Astrocyte (in vitro differentiated cells and primary cell): ENCODE measurements around the gene CPTP. TPM values are rescaled to one million over a fixed set of nuclear protein-coding genes. Genes with fewer than 3 reads are reported as not detected.

Experiments used
- DNase-seq: peaks from one replicate; pipeline ENCODE4 v3.0.0-alpha.2; 2010; ENCODE audit warnings: low read depth
- FAIRE-seq: peaks from 2 replicates; lab custom pipeline; 2011; peaks lifted over from hg19 to GRCh38; lab: Jason Lieb, UNC
- H2AFZ ChIP-seq: 2 replicates; pipeline ENCODE4 v1.6.0; 2012; ENCODE audit warnings: low read depth, low read length, inconsistent platforms
- H3K27ac ChIP-seq: 2 replicates; pipeline ENCODE4 v1.5.1; 2011; ENCODE audit warnings: low read depth, low read length, inconsistent platforms
- H3K27me3 ChIP-seq: 2 replicates; pipeline ENCODE4 v1.6.0; 2011; ENCODE audit warnings: low read length, inconsistent platforms; ENCODE audit not compliant: insufficient read depth
- H3K36me3 ChIP-seq: 2 replicates; pipeline ENCODE4 v1.5.1; 2011; ENCODE audit warnings: low read length, inconsistent platforms; ENCODE audit not compliant: insufficient read depth
- H3K4me1 ChIP-seq: 2 replicates; pipeline ENCODE4 v1.5.1; 2011; ENCODE audit warnings: low read length, inconsistent platforms; ENCODE audit not compliant: insufficient read depth
- H3K4me2 ChIP-seq: 2 replicates; pipeline ENCODE4 v1.6.0; 2012; ENCODE audit warnings: low read length, inconsistent platforms
- H3K4me3 ChIP-seq: 2 replicates; pipeline ENCODE4 v1.5.1; 2011; ENCODE audit warnings: low read depth, mild to moderate bottlenecking, low read length, inconsistent platforms; ENCODE audit not compliant: insufficient read depth
- H3K79me2 ChIP-seq: 2 replicates; pipeline ENCODE4 v1.6.0; 2012; ENCODE audit warnings: mild to moderate bottlenecking, low read length, inconsistent platforms; ENCODE audit not compliant: insufficient read depth
- H3K9ac ChIP-seq: 2 replicates; pipeline ENCODE4 v1.6.0; 2012; ENCODE audit warnings: mild to moderate bottlenecking, low read length, inconsistent platforms
- H3K9me3 ChIP-seq: 2 replicates; pipeline ENCODE4 v1.5.1; 2012; ENCODE audit warnings: low read depth, mild to moderate bottlenecking, low read length, inconsistent platforms; ENCODE audit not compliant: insufficient read depth
- H4K20me1 ChIP-seq: 2 replicates; pipeline ENCODE4 v1.6.0; 2012; ENCODE audit warnings: low read length, inconsistent platforms; ENCODE audit not compliant: insufficient read depth
- H3K27ac Mint-ChIP-seq: one replicate; pipeline ENCODE4 v1.8.0; 2021; ENCODE audit warnings: mild to moderate bottlenecking, mixed read lengths; ENCODE audit not compliant: unreplicated experiment
- H3K27me3 Mint-ChIP-seq: one replicate; pipeline ENCODE4 v1.8.0; 2021; ENCODE audit warnings: low read depth, mixed read lengths; ENCODE audit not compliant: unreplicated experiment
- H3K36me3 Mint-ChIP-seq: one replicate; pipeline ENCODE4 v1.8.0; 2021; ENCODE audit warnings: low read depth, mixed read lengths; ENCODE audit not compliant: unreplicated experiment
- H3K4me1 Mint-ChIP-seq: one replicate; pipeline ENCODE4 v1.8.0; 2021; ENCODE audit warnings: low read depth, mixed read lengths; ENCODE audit not compliant: unreplicated experiment
- H3K4me3 Mint-ChIP-seq: one replicate; pipeline ENCODE4 v1.8.0; 2021; ENCODE audit warnings: mild to moderate bottlenecking, moderate library complexity, mixed read lengths; ENCODE audit not compliant: unreplicated experiment
- H3K9me3 Mint-ChIP-seq: one replicate; pipeline ENCODE4 v1.8.0; 2021; ENCODE audit warnings: mild to moderate bottlenecking, mixed read lengths; ENCODE audit not compliant: unreplicated experiment
- CTCF ChIP-seq: IDR thresholded peaks from 2 replicates; pipeline ENCODE4 v1.5.1; 2011; ENCODE audit warnings: low read depth, mild to moderate bottlenecking, inconsistent platforms, low read length, moderate library complexity; ENCODE audit not compliant: insufficient read depth
- EZH2 ChIP-seq: IDR thresholded peaks from 2 replicates; pipeline ENCODE4 v1.6.1; 2012; ENCODE audit warnings: mild to moderate bottlenecking, low read length, inconsistent platforms; ENCODE audit not compliant: insufficient read depth
- total RNA-seq: library from RNA; stranded (reverse); gene quantifications from 2 replicates; pipeline ENCODE4 v1.2.1, GENCODE V29; 2021

Gene CPTP
- total RNA-seq, 1 donor from 2014 or later, result 28.5 TPM

- H3K4me3 Mint-ChIP-seq, result no peak overlapping the region
- Histone ChIP-seq H3K79me2 (peaks cover 18% of the 10 kb centered on the region), H3K9me3 (no peaks in the 10 kb centered on the region)
Measured at GRCh38 chr1:1337793-1338147, 13.2 kb downstream of the CPTP start.

GRCh38 chr1:1338278-1338677 is 13.7 kb downstream of the CPTP start:
- H3K36me3 ChIP-seq, result peaks cover 8% of the 10 kb centered on the region
- no peaks in the 10 kb centered on the region for H3K9me3 ChIP-seq
- H3K27me3 Mint-ChIP-seq, result no peaks in the 10 kb centered on the region
- H3K4me1 ChIP-seq, result peaks cover 3% of the 10 kb centered on the region
- H3K4me3 Mint-ChIP-seq, result no peak overlapping the region
- H3K4me3 ChIP-seq, result no peak overlapping the region
- H3K36me3 Mint-ChIP-seq, result no peaks in the 10 kb centered on the region
- peaks cover 44% of the 10 kb centered on the region for H4K20me1 ChIP-seq
- no peak overlapping the region for H3K4me2 ChIP-seq
- H3K79me2 ChIP-seq, result peaks cover 23% of the 10 kb centered on the region
- no peak overlapping the region for H3K27ac Mint-ChIP-seq
- H3K27me3 ChIP-seq, result no peaks in the 10 kb centered on the region
- TF ChIP-seq CTCF, result no peak
- TF ChIP-seq EZH2, result no peak
- peaks cover 2% of the 10 kb centered on the region for H3K4me1 Mint-ChIP-seq
- DNase-seq (no peak), FAIRE-seq (no peak)
- H3K9me3 Mint-ChIP-seq, result no peaks in the 10 kb centered on the region
- H3K27ac ChIP-seq, result no peak overlapping the region
- H3K9ac ChIP-seq, result no peak overlapping the region
- no peak overlapping the region for H2AFZ ChIP-seq

More at GRCh38 chr1:1337793-1338147, 13.2 kb downstream of the CPTP start:
- Histone ChIP-seq H3K4me1 (peaks cover 3% of the 10 kb centered on the region), H2AFZ (no peak overlapping the region), H3K9ac (no peak overlapping the region), H3K27me3 (no peaks in the 10 kb centered on the region), H3K4me2 (no peak overlapping the region), H4K20me1 (peaks cover 40% of the 10 kb centered on the region), H3K27ac (no peak overlapping the region), H3K36me3 (peaks cover 8% of the 10 kb centered on the region), H3K4me3 (no peak overlapping the region)
- peaks cover 2% of the 10 kb centered on the region for H3K4me1 Mint-ChIP-seq
- H3K27me3 Mint-ChIP-seq, result no peaks in the 10 kb centered on the region
- no peak overlapping the region for H3K27ac Mint-ChIP-seq
- H3K36me3 Mint-ChIP-seq, result no peaks in the 10 kb centered on the region
- TF ChIP-seq EZH2, result no peak
- no peak for TF ChIP-seq CTCF
- DNase-seq (no peak), FAIRE-seq (no peak)
- no peaks in the 10 kb centered on the region for H3K9me3 Mint-ChIP-seq

- H4K20me1 ChIP-seq, result peaks cover 51% of the 10 kb centered on the region
Measured at GRCh38 chr1:1340185-1340584, 15.6 kb downstream of the CPTP start.

More at GRCh38 chr1:1340185-1340584, 15.6 kb downstream of the CPTP start:
- peaks cover 16% of the 10 kb centered on the region for H3K4me1 ChIP-seq
- H3K9ac ChIP-seq, result no peak overlapping the region
- peaks cover 8% of the 10 kb centered on the region for H3K36me3 ChIP-seq
- H3K4me2 ChIP-seq, result no peak overlapping the region
- Mint-ChIP-seq H3K27ac (no peak overlapping the region), H3K4me3 (no peak overlapping the region), H3K27me3 (no peaks in the 10 kb centered on the region), H3K9me3 (no peaks in the 10 kb centered on the region), H3K4me1 (peaks cover 4% of the 10 kb centered on the region), H3K36me3 (no peaks in the 10 kb centered on the region)
- FAIRE-seq, result no peak
- no peak overlapping the region for H3K27ac ChIP-seq
- H3K9me3 ChIP-seq, result no peaks in the 10 kb centered on the region
- no peak overlapping the region for H2AFZ ChIP-seq
- no peaks in the 10 kb centered on the region for H3K27me3 ChIP-seq
- no peak overlapping the region for H3K4me3 ChIP-seq
- no peak for DNase-seq
- H3K79me2 ChIP-seq, result peaks cover 42% of the 10 kb centered on the region
- TF ChIP-seq EZH2, result no peak
- no peak for TF ChIP-seq CTCF
